Thoracic aorta (tissue), 2 donors: Measurements from ENCODE around the gene EPN3. TPM values are rescaled to one million over a fixed set of nuclear protein-coding genes. Genes with fewer than 3 reads are reported as not detected.

Experiments
- ATAC-seq: fragments of 150-250 bp; one replicate; pipeline ENCODE4 v1.8.0; 2017; ENCODE audit warnings: low read depth; ENCODE audit not compliant: insufficient number of reproducible peaks, low FRiP score
- DNase-seq: peaks from one replicate; pipeline ENCODE4 v3.0.0-alpha.2; 2020; ENCODE audit warnings: low spot score
- H3K27ac ChIP-seq, 2 donors: fragments of 200-600 bp; sonication (generic); 1 replicate in 1 of 2; 2 replicates in 1 of 2; pipeline ENCODE4 v1.5.1; 2016; ENCODE audit warnings: mild to moderate bottlenecking in 2 of 2, moderate library complexity in 2 of 2
- H3K27me3 ChIP-seq: fragments of 200-600 bp; sonication (generic); replicated peaks from 2 replicates; pipeline ENCODE4 v1.6.0; 2016; ENCODE audit warnings: mild to moderate bottlenecking; ENCODE audit not compliant: insufficient read depth
- H3K36me3 ChIP-seq: fragments of 200-600 bp; sonication (generic); one replicate; pipeline ENCODE4 v1.5.1; 2016
- H3K4me1 ChIP-seq, 2 donors: fragments of 200-600 bp; sonication (generic); 1 replicate in 1 of 2; 2 replicates in 1 of 2; pipeline versions ENCODE4 v1.5.1 to v1.6.0; 2016; ENCODE audit warnings: low read depth in 2 of 2, mild to moderate bottlenecking in 1 of 2; ENCODE audit not compliant: control insufficient read depth in 1 of 2
- H3K4me3 ChIP-seq: fragments of 200-600 bp; sonication (generic); 2 replicates; pipeline ENCODE4 v1.5.1; 2016; ENCODE audit warnings: mild to moderate bottlenecking
- H3K9me3 ChIP-seq: fragments of 200-600 bp; sonication (generic); 2 replicates; pipeline ENCODE4 v1.5.1; 2016
- total RNA-seq, 2 donors: library from RNA; depleted of rRNA; stranded (reverse); fragments of >200 nt; gene quantifications; one replicate each; pipeline versions ENCODE4 v1.1.0 to v1.2.3, GENCODE V29; 2016
- TF ChIP-seq, protein P1 (sequence below): fragments of 200-600 bp; sonication (generic); IDR thresholded peaks from one replicate; pipeline ENCODE4 v1.5.1; 2019; ENCODE audit warnings: antibody characterized with exemption

The EPN3 gene
- total RNA-seq, 2 donors from 2014 or later = 1.4 TPM; not detected in 1

DNA sequence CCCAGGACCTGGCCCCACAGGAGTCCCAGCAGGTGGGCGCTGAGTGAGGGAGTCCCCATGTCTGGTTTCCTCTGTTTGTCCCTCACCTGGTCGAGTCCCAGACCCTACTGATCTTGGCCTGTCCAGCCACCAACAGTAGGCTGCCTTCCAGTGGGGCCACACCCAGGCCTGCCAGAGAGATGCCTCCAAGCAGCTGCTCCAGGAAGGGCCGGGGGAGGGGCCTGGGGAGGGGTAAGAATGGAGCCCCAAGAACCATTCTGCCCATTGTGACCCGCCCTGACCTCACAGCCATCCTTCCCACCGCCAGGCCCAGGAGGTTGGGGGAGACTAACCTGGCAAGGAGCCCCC lies 15.2 kb downstream of the EPN3 start:
- Histone ChIP-seq H3K4me3 (peak overlapping the region; percentile 87), H3K4me1 (peaks cover 10 to 16% of the 10 kb centered on the region in 2 donors), H3K36me3 (no peaks in the 10 kb centered on the region), H3K27ac (peak overlapping the region; percentile 30 to 71), H3K27me3 (no peaks in the 10 kb centered on the region), H3K9me3 (no peaks in the 10 kb centered on the region)
- ATAC-seq = no peak
- DNase-seq = no peak
- TF ChIP-seq, protein P1, sequence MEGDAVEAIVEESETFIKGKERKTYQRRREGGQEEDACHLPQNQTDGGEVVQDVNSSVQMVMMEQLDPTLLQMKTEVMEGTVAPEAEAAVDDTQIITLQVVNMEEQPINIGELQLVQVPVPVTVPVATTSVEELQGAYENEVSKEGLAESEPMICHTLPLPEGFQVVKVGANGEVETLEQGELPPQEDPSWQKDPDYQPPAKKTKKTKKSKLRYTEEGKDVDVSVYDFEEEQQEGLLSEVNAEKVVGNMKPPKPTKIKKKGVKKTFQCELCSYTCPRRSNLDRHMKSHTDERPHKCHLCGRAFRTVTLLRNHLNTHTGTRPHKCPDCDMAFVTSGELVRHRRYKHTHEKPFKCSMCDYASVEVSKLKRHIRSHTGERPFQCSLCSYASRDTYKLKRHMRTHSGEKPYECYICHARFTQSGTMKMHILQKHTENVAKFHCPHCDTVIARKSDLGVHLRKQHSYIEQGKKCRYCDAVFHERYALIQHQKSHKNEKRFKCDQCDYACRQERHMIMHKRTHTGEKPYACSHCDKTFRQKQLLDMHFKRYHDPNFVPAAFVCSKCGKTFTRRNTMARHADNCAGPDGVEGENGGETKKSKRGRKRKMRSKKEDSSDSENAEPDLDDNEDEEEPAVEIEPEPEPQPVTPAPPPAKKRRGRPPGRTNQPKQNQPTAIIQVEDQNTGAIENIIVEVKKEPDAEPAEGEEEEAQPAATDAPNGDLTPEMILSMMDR = no peak

DNA sequence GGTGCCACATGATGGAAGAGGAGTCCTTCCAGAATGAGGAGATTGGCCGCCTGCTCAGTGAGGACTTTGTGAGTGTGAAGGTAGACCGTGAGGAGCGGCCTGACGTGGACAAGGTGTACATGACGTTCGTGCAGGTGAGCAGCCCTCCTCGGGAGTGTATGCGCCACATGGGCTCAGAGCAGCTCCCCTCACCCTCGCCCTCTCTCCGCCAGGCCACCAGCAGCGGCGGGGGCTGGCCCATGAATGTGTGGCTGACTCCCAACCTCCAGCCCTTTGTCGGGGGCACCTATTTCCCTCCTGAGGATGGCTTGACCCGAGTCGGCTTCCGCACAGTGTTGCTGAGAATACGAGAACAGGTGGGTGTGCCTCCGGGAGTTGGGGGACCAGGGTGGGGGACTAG lies 16.3 kb downstream of the EPN3 start:
- Histone ChIP-seq H3K36me3 (no peaks in the 10 kb centered on the region), H3K27ac (no peak overlapping the region), H3K4me3 (no peak overlapping the region), H3K4me1 (peaks cover 9 to 14% of the 10 kb centered on the region in 2 donors), H3K27me3 (no peaks in the 10 kb centered on the region), H3K9me3 (no peaks in the 10 kb centered on the region)
- TF ChIP-seq, protein P1 = no peak
- DNase-seq = no peak
- no peak for ATAC-seq

DNA sequence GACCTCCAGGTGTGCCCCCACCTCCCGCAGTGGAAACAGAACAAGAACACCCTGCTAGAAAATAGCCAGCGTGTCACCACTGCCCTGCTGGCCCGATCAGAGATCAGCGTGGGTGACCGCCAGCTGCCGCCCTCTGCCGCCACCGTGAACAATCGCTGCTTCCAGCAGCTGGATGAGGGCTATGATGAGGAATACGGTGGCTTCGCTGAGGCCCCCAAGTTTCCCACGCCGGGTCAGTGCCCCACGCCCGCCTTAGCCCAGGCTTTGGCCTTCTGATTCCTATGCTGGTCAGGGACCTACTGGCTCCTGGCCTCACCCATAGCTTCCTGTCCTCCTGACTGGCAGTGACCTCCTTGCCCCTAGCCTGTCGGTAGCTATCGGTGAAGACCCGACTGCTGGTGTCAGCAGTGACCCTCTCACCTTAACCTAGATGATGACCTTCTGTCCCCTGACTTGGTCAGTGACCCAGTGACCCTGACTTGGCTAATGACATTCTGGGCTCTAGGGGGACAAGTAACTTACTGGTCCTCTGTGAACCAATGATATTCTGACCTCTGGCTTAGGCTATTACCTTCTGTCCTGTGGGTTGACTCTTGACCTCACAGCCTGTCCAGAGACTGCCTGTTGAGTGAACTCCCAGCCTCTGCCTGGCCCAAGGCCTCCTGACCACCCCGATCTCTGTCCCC lies 16.9 kb downstream of the EPN3 start:
- TF ChIP-seq, protein P1 = no peak
- Histone ChIP-seq H3K36me3 (no peaks in the 10 kb centered on the region), H3K27me3 (no peaks in the 10 kb centered on the region), H3K4me3 (no peak overlapping the region), H3K9me3 (no peaks in the 10 kb centered on the region), H3K27ac (no peak overlapping the region), H3K4me1 (peaks cover 9 to 14% of the 10 kb centered on the region in 2 donors)
- DNase-seq = no peak
- no peak for ATAC-seq

DNA sequence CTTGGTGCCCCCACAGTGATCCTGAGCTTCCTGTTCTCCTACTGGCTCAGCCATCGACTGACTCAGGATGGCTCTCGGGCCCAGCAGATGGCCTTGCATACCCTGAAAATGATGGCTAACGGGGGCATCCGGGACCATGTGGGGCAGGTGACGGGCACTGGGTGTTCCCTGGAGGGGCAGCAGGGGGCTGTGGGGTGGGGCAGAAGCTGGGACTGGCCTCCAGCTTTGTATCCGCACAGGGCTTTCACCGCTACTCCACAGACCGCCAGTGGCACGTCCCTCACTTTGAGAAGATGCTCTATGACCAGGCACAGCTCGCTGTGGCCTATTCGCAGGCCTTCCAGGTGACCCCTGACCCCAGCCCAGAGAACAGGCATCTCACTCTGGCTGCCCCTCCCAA lies 17.4 kb downstream of the EPN3 start:
- H3K27ac ChIP-seq = no peak overlapping the region
- ATAC-seq = no peak
- TF ChIP-seq, protein P1 = no peak

DNA sequence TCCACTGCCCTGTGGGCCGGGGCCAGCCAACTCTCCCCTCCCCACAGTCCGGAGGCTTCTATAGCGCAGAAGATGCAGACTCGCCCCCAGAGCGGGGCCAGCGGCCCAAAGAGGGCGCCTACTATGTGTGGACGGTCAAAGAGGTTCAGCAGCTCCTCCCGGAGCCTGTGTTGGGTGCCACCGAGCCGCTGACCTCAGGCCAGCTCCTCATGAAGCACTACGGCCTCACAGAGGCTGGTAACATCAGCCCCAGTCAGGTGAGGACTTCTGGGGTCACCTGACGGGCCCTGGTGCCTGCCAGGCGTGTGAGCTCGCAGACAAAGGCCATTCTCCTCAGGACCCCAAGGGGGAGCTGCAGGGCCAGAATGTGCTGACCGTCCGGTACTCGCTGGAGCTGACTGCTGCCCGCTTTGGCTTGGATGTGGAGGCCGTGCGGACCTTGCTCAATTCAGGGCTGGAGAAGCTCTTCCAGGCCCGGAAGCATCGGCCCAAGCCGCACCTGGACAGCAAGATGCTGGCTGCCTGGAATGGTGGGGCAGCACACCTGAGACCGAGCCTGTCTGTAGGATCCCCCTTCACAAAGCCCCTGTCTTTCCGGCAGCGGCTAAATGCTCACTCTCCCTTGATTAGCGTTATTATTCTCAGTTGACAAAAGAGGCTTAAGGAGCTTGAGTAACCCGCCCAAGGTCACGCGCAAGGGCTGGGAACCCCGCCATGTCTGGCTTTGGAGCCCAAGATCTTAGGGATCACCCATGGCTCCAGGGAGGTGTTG lies 18.3 kb downstream of the EPN3 start:
- Histone ChIP-seq H3K36me3 (peaks cover 10% of the 10 kb centered on the region), H3K4me3 (no peak overlapping the region), H3K9me3 (no peaks in the 10 kb centered on the region), H3K27ac (no peak overlapping the region), H3K27me3 (no peaks in the 10 kb centered on the region), H3K4me1 (peaks cover 9 to 14% of the 10 kb centered on the region in 2 donors)
- TF ChIP-seq, protein P1 = peak; percentile 89
- ATAC-seq (no peak), DNase-seq (peak; percentile 46)

More for the DNA sequence above, 17.4 kb downstream of the EPN3 start:
- no peaks in the 10 kb centered on the region for H3K9me3 ChIP-seq
- H3K4me1 ChIP-seq = peaks cover 9 to 14% of the 10 kb centered on the region in 2 donors
- H3K27me3 ChIP-seq = no peaks in the 10 kb centered on the region
- no peak for DNase-seq
- no peak overlapping the region for H3K4me3 ChIP-seq
- H3K36me3 ChIP-seq = peaks cover under 1% of the 10 kb centered on the region
